Loucy (cell line): Measurements from ENCODE around the gene LRRC47.

ENCODE experiments used
- H2AFZ ChIP-seq: fragments of 200-600 bp; sonication (generic); 2 replicates; pipeline ENCODE4 v1.6.0; 2016; ENCODE audit warnings: antibody characterized with exemption, mild to moderate bottlenecking, low read length, moderate library complexity
- H3F3A ChIP-seq: fragments of 200-600 bp; 2 replicates; pipeline ENCODE4 v1.6.0; 2016; ENCODE audit warnings: antibody characterized with exemption, low read depth, mild to moderate bottlenecking
- H3K27me3 ChIP-seq: fragments of 200-600 bp; sonication (generic); 2 replicates; pipeline ENCODE4 v1.6.1; 2014; ENCODE audit warnings: low read length, mild to moderate bottlenecking; ENCODE audit not compliant: insufficient read depth, poor library complexity, severe bottlenecking
- H3K36me3 ChIP-seq: fragments of 200-600 bp; sonication (generic); 2 replicates; pipeline ENCODE4 v1.6.1; 2016; ENCODE audit warnings: low read length; ENCODE audit not compliant: insufficient read depth
- H3K4me1 ChIP-seq: fragments of 200-600 bp; sonication (generic); 2 replicates; pipeline ENCODE4 v1.5.1; 2014; ENCODE audit warnings: low read length, mild to moderate bottlenecking; ENCODE audit not compliant: insufficient read depth, poor library complexity, severe bottlenecking
- H3K4me2 ChIP-seq: fragments of 200-600 bp; sonication (generic); 2 replicates; pipeline ENCODE4 v1.6.0; 2014; ENCODE audit warnings: antibody characterized with exemption, low read length, low read depth, mild to moderate bottlenecking; ENCODE audit not compliant: poor library complexity, severe bottlenecking
- H3K4me3 ChIP-seq: fragments of 200-600 bp; sonication (generic); 2 replicates; pipeline ENCODE4 v1.5.1; 2014; ENCODE audit warnings: low read length, mild to moderate bottlenecking, mixed read lengths; ENCODE audit not compliant: poor library complexity, severe bottlenecking
- H3K79me2 ChIP-seq: fragments of 200-600 bp; sonication (generic); 2 replicates; pipeline ENCODE4 v1.6.1; 2014; ENCODE audit warnings: low read length; ENCODE audit not compliant: insufficient read depth
- H3K9ac ChIP-seq: fragments of 200-600 bp; sonication (generic); 2 replicates; pipeline ENCODE4 v1.6.0; 2014; ENCODE audit warnings: mild to moderate bottlenecking, low read depth, low read length, moderate library complexity; ENCODE audit not compliant: poor library complexity, severe bottlenecking
- H3K9me2 ChIP-seq: fragments of 200-600 bp; sonication (generic); replicated peaks from 2 replicates; pipeline ENCODE4 v1.6.1; 2016; ENCODE audit warnings: low read depth, low read length, mixed read lengths
- H3K9me3 ChIP-seq: fragments of 200-600 bp; sonication (generic); 2 replicates; pipeline ENCODE4 v1.6.1; 2014; ENCODE audit warnings: mild to moderate bottlenecking, antibody characterized with exemption, low read length, low read depth; ENCODE audit not compliant: insufficient read depth
- H4K20me1 ChIP-seq: fragments of 200-600 bp; sonication (generic); 2 replicates; pipeline ENCODE4 v1.6.0; 2014; ENCODE audit warnings: antibody characterized with exemption, low read length, mild to moderate bottlenecking; ENCODE audit not compliant: insufficient read depth, poor library complexity, severe bottlenecking
- EZH2phosphoT487 ChIP-seq: fragments of 200-600 bp; IDR thresholded peaks from 2 replicates; pipeline ENCODE4 v1.6.1; 2018; ENCODE audit warnings: antibody characterized with exemption, mild to moderate bottlenecking, moderate library complexity, borderline replicate concordance
- TF ChIP-seq, protein P1 (sequence below): fragments of 200-600 bp; sonication (generic); conservative IDR thresholded peaks from 2 replicates; pipeline ENCODE4 v1.5.1; 2014; ENCODE audit warnings: mild to moderate bottlenecking, antibody characterized with exemption, low read length

LRRC47 gene

DNA sequence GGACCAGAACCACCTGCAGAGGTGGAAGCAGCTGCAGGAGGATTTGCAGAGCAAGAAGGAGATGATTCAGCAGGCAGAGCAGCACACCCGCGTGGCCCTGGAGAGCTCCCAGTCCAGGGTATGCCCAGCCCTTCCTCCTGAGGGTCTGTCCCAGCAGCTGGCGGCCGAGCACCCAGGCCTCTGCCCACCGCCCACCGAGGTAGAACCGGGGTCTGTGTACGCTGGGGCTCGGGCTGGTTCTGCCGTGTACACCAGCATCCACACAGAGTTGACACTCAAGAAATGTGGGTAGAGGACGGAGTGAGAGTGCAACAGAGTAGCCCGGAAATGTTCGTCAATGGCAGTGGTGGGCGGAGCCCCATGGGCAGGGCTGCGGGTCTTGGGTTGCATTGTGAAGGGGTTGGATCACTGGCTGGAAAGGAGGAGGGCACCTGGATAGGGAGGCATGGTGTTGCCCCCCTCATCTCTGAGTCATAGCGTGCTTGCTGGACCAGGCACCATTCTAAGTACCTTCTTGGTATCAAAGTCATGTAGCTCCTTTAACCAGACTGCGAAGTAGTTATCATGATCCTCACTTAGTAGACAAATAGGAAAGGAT, 28.9 kb downstream of the LRRC47 start:
- H3K79me2 ChIP-seq: no peaks in the 10 kb centered on the region
- no peak overlapping the region for H3K4me3 ChIP-seq
- no peak overlapping the region for H3K9ac ChIP-seq
- no peak overlapping the region for H2AFZ ChIP-seq
- no peaks in the 10 kb centered on the region for H3F3A ChIP-seq
- H4K20me1 ChIP-seq: no peaks in the 10 kb centered on the region
- H3K9me3 ChIP-seq: no peaks in the 10 kb centered on the region
- H3K9me2 ChIP-seq: no peaks in the 10 kb centered on the region
- no peaks in the 10 kb centered on the region for H3K27me3 ChIP-seq
- no peak overlapping the region for H3K4me2 ChIP-seq
- no peaks in the 10 kb centered on the region for H3K4me1 ChIP-seq
- H3K36me3 ChIP-seq: no peaks in the 10 kb centered on the region
- TF ChIP-seq EZH2phosphoT487: no peak
- TF ChIP-seq, protein P1, sequence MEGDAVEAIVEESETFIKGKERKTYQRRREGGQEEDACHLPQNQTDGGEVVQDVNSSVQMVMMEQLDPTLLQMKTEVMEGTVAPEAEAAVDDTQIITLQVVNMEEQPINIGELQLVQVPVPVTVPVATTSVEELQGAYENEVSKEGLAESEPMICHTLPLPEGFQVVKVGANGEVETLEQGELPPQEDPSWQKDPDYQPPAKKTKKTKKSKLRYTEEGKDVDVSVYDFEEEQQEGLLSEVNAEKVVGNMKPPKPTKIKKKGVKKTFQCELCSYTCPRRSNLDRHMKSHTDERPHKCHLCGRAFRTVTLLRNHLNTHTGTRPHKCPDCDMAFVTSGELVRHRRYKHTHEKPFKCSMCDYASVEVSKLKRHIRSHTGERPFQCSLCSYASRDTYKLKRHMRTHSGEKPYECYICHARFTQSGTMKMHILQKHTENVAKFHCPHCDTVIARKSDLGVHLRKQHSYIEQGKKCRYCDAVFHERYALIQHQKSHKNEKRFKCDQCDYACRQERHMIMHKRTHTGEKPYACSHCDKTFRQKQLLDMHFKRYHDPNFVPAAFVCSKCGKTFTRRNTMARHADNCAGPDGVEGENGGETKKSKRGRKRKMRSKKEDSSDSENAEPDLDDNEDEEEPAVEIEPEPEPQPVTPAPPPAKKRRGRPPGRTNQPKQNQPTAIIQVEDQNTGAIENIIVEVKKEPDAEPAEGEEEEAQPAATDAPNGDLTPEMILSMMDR: no peak

DNA sequence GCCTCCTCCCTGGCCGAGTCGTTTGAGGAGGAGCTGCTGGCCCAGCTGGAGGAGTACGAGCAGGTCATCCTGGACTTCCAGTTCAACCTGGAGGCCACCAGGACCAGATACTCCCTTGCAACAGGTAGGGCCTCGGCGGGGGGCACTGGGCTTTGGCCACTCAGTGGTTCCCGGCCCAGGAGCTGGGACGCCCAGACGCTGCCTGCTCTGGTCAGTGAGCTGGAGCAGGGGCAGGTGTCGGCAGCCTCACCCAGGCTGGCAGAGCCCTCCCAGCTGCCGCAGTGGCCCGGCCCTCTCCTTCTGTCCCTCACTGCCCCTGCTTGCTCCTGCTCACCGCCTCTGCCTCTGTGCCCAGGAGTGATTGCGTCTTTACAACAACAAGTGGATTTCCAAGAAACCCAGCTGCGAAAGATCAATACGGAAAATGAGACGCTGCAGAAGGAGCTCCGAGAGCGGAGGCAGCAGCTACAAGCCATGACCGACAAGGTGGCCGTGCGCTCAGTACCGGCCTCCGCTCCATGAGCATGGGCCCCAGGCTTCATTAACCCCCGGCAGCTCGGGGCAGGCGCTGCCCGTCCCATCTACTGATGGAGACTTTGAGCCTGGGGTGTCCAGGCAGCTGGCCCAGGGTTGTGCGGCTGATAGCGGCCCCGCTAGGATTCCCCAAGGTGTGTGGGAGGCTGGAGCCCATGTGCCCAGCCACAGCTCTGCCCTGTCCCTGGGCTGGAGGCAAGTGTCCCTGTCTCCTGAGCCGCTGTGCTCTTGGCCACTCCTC, 32.8 kb downstream of the LRRC47 start:
- no peak overlapping the region for H3K9ac ChIP-seq
- no peak overlapping the region for H2AFZ ChIP-seq
- no peaks in the 10 kb centered on the region for H3K9me3 ChIP-seq
- no peak overlapping the region for H3K4me3 ChIP-seq
- H3K79me2 ChIP-seq: no peaks in the 10 kb centered on the region
- no peaks in the 10 kb centered on the region for H3F3A ChIP-seq
- H3K4me1 ChIP-seq: no peaks in the 10 kb centered on the region
- H3K9me2 ChIP-seq: no peaks in the 10 kb centered on the region
- H3K4me2 ChIP-seq: no peak overlapping the region
- TF ChIP-seq, protein P1: no peak
- no peak for TF ChIP-seq EZH2phosphoT487
- no peaks in the 10 kb centered on the region for H3K36me3 ChIP-seq
- no peaks in the 10 kb centered on the region for H3K27me3 ChIP-seq
- H4K20me1 ChIP-seq: no peaks in the 10 kb centered on the region

DNA sequence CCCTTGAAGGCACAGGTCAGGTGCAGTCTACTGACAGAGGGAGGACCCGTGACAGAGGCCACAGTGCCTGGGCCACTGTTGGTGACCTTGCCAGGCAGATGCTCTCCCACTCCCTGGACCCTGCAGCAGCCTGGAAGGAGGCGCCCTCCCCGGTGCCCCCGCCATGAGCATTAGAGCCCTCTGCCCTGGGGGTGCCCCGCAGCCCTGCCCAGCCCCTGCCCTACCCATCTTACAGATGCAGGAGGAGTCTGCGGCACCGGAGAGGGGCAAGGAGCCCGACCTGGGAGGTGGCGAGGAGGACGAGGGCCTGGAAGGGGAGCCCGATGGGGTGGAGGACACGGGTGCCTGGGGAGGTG, 33.4 kb downstream of the LRRC47 start:
- H3K9me2 ChIP-seq: no peaks in the 10 kb centered on the region
- no peaks in the 10 kb centered on the region for H3K9me3 ChIP-seq
- no peak overlapping the region for H2AFZ ChIP-seq
- H3K36me3 ChIP-seq: no peaks in the 10 kb centered on the region
- no peaks in the 10 kb centered on the region for H3F3A ChIP-seq
- no peaks in the 10 kb centered on the region for H3K79me2 ChIP-seq
- H3K9ac ChIP-seq: no peak overlapping the region
- H3K4me1 ChIP-seq: no peaks in the 10 kb centered on the region
- TF ChIP-seq, protein P1: no peak
- TF ChIP-seq EZH2phosphoT487: no peak
- H3K4me3 ChIP-seq: no peak overlapping the region
- no peaks in the 10 kb centered on the region for H4K20me1 ChIP-seq
- H3K27me3 ChIP-seq: no peaks in the 10 kb centered on the region
- no peak overlapping the region for H3K4me2 ChIP-seq
